HG02938 (cell line): ENCODE data around the gene CENPB.
A peak's percentile ranks its signal among the peaks of the same experiment; 100 is the strongest.

Source experiments
- ATAC-seq: cut with Tn5 transposase; IDR thresholded peaks from one replicate; pipeline ENCODE4 v1.9.1; 2021; ENCODE audit warnings: mild to moderate bottlenecking, moderate library complexity; ENCODE audit not compliant: unreplicated experiment

CENPB gene

GRCh38 chr20:3767427-3768341 is 18.9 kb downstream of the CENPB start, which contains the start of gene ADISSP:
Gene ADISSP (minus strand): TSS chr20:3767753. CDS start chr20:3760100, 7,653 bp downstream.
- peak; percentile 89 for ATAC-seq

DNA sequence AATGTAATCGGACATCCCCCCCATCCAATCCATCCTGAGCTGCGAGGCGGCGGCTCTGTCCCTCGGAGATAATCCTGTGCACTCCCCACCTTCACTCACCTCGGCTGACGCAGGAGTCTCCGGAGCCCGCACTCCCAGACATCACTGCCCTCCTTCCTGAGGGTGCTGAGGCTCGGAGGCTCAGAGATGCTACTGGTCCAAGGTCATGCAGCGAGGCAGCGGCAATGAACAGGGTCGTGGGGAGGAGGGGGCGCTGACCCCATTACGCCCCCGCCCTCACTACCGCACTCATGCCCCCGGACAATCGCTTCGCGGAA is 19.5 kb downstream of the CENPB start:
- no peak for ATAC-seq

DNA sequence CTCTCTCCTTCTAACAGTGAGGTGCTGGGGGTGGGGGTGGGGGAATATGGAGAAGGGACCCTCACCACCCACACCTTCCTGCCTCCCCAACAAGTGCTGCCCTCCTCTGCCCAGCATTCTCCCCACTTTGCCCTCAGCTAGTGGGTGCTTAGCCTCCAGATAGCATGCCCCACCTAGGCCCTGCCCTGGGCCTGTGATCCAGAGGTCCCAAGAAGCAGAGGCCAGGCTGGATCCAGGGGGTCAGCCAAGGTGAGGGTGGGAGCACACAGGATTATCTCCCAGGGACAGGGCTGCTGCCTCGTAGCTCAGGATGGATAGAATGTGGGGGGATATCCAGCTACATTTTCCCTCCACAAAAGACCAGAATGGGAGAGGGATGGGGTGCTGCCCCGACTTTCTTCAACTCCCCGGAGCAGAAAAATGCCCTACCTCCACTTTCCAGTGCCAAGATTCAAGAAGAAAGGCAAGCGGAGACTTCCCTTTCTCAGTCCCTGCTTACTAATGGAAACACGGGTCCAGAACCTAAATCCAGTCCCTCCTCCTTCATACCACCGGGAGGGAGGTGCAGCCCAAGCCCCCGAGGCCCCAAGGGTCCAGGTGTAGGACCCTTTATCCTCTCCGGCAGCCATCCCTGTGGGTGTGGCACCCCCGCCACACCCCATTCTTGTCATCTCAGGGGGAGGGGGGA is 20.0 kb downstream of the CENPB start:
- no peak for ATAC-seq

GRCh38 chr20:3765171-3765882 is 21.2 kb downstream of the CENPB start:
- ATAC-seq: no peak

DNA sequence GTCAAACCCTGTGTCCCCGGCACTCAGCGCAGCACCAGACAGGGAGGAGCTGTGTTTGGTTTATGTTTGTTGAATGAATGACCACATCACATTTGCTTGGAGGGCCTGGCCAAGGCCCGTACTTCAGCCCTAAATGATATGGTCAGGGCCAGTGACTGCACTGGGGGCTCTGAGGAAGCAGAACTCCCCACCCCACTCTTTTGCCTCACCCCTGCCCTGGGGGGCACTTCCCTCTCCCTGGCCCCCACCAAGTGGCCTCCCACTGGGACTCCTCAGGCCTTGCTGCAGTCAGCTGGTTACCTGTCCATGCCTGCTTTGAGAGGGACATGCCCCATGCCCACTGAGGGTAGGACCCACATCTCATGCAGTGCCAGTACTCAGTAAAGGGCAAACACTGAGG is 21.9 kb downstream of the CENPB start:
- ATAC-seq: no peak

GRCh38 chr20:3763671-3764601 is 22.6 kb downstream of the CENPB start:
- ATAC-seq: no peak

DNA sequence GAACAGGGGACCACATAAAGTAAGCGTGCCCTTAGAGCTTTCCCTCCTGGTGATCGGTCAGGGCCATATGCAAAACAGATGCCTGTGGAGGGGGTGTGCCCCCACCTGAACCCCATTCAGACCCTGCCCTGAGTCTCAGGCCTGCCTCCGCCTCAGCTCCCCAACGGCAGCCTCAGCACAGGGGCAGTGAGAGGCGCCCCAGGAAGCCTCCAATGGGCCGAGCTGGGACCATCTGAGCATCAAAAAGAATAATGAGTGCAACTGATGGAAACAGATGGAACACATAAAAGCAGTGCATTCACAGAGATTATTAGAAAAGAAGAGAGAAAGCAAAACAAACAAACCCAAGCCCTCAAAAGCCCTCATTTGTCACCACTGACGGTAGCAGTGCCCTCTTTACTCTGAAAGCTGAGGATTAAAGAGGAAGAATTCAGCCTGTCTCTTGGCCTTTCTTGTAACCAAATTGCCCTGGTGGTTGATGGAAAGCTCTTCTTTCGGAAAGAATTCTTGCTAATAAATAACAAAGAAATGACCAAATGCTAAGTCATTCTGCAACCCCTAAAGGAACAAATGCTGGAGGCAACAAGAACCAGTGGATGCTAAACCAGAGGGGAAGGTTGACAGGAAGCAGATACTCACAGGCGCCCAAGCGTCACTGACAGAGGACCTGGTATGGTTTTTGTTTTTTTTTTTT is 25.7 kb downstream of the CENPB start:
- ATAC-seq: no peak

- no peak for ATAC-seq
Observed at GRCh38 chr20:3759884-3760283, 26.7 kb downstream of the CENPB start.

GRCh38 chr20:3759316-3759823 is 27.2 kb downstream of the CENPB start:
- no peak for ATAC-seq

DNA sequence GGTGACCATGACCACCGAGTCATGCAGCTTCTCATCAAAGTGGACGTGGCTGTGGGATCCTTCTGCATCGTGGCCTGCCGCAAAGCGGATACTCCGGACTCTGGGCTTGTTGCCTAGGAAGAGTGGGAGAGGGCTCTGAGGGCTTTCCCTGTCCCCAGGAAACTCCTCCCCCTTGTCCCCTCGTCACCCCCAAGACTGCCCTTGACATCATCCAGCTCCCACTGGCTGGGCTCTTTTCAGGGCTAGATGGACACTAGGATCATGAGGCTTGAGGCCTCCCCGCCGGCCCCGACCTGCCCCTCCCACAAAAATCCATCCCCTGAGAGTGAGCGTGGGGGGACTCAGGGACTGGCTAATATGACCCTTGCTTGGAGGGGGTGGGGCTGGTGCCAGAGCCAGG is 28.0 kb downstream of the CENPB start:
- ATAC-seq: no peak

DNA sequence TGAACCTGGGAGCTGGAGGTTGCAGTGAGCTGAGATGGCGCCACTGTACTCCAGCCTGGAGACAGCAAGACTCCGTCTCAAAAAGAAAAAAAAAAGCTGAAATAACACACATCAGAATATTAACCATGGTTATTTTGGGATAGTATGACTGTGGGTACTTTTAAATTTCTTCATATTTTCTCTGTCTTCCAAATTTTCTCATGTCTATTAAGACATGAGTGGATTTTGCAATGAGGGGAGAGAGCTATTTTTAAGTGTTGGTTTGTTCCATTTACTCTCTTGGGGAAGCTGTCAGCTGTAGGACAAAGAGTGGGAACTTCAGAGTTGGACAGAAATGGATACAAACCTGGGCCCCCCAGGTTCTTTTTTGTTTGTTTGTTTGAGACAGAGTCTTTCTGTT is 29.3 kb downstream of the CENPB start:
- no peak for ATAC-seq

DNA sequence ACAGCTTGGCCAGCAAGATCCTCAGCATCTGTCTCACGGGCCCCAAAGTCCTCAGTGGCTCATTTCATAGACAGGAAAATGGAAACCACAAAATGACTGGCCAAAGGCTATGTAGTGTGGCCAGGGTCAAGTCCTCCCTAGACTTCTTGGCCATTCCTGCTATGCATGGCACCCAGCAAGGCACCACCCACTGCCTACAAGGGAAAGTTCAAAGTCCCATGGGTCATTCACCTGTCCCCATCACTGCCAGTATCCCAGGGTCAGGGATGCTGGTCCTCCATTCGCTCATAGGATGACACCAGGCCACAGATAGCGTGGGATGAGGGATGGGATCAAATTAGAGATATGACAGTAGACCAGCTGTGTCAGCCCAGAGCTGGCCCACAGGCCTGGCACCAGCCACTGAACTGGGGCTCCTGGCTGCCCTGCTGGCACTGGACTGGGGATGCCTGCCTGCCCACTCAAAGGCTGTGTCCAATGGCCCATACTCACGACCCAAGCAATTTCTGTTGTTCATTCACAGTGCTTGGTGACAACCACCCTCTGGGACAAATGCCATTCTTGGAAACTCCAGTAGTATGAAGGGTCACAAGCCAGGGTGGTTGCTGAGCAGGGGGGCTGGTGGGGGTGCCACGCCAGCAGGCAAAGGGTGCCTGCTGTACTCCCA is 30.6 kb downstream of the CENPB start:
- no peak for ATAC-seq

DNA sequence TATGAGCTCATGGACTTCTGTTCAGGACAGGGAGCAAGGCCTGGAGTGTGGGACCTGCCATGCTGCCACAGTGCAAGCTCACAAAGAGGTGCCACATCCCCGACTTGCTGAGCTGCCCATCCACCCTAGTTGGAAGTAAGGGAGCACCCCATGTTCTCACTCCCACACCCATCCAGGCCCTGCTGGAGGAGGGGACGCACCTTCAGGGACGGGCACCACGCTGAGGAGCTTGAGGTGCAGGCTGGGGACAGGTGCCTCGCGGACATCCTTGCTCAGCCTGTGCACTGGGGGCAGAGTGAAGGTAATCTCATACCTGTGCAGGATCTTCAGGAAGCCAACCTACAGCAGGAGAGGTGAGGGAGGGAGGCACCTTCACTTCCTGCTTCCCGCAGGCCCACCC is 31.3 kb downstream of the CENPB start:
- no peak for ATAC-seq

- no peak for ATAC-seq
Observed at GRCh38 chr20:3754276-3754630, 32.3 kb downstream of the CENPB start.

- no peak for ATAC-seq
Observed at GRCh38 chr20:3753501-3754275, 32.9 kb downstream of the CENPB start.

DNA sequence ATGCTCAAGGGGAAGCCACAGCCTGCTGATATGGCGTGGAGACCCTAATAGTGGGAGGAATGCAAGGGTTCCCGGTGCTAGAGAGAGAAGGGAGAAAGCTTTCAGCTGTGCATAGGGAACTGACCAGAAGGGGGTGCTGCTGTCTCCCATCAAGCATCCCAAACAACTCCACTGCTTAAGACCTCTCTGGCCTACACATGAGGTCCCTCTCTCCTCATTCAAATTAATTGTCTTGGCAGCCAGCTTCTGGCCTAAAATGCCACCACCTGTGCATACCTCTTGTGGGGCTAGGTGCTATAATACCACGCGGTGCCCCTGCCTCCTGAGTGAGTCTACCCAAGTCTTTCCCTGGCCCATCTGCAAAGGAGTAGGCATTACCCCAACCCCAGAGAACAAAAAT is 33.4 kb downstream of the CENPB start:
- no peak for ATAC-seq

GRCh38 chr20:3752386-3752759 is 34.2 kb downstream of the CENPB start:
- ATAC-seq: no peak

DNA sequence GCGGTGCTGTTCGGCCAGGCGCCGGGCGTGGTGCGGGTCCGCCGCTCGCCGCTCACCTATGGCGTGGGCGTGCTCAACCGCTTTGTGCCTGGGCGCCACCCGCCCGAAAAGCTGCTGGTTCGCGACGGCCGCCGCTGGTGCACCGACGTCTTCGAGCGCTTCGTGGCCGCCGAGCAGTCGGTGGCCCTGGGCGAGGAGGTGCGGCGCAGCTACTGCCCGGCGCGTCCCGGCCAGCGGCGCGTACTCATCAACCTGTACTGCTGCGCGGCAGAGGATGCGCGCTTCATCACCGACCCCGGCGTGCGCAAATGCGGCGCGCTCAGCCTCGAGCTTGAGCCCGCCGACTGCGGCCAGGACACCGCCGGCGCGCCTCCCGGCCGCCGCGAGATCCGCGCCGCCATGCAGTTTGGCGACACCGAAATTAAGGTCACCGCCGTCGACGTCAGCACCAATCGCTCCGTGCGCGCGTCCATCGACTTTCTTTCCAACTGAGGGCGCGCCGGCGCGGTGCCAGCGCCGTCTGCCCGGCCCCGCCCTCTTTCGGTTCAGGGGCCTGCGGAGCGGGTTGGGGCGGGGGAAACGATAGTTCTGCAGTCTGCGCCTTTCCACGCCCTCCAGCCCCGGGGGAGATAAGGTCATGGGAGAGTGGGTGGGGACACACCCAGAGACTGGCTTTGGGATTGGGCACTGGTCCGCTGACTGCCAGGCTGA is 34.7 kb downstream of the CENPB start:
- no peak for ATAC-seq
